H9 (cell line): Measurements from ENCODE around the gene DENND4A. TPM values are rescaled to one million over a fixed set of nuclear protein-coding genes. Genes with fewer than 3 reads are reported as not detected.

Source experiments
- DNase-seq: peaks from one replicate; pipeline ENCODE4 v3.0.0-alpha.2; 2017
- H2AFZ ChIP-seq: one replicate; pipeline ENCODE4 v1.6.1; 2013; ENCODE audit warnings: mild to moderate bottlenecking, low read length, control low read depth, moderate library complexity
- H2AK5ac ChIP-seq: 2 replicates; pipeline ENCODE4 v1.6.1; 2013; ENCODE audit warnings: low read length, control low read depth, mixed read lengths; ENCODE audit not compliant: insufficient read length
- H2BK120ac ChIP-seq: one replicate; pipeline ENCODE4 v1.6.1; 2013; ENCODE audit warnings: low read depth, mild to moderate bottlenecking, low read length, control low read depth, inconsistent platforms; ENCODE audit not compliant: poor library complexity, severe bottlenecking
- H2BK12ac ChIP-seq: 2 replicates; pipeline ENCODE4 v1.6.1; 2013; ENCODE audit warnings: low read length, control low read depth, mixed read lengths, low read depth; ENCODE audit not compliant: insufficient read length
- H2BK15ac ChIP-seq: 2 replicates; pipeline ENCODE4 v1.6.1; 2013; ENCODE audit warnings: low read depth, low read length, control low read depth
- H2BK20ac ChIP-seq: one replicate; pipeline ENCODE4 v1.6.1; 2013; ENCODE audit warnings: low read depth, mild to moderate bottlenecking, low read length, control low read depth, inconsistent platforms; ENCODE audit not compliant: poor library complexity, severe bottlenecking
- H2BK5ac ChIP-seq: 2 replicates; pipeline ENCODE4 v1.6.1; 2013; ENCODE audit warnings: low read length, control low read depth, mixed read lengths; ENCODE audit not compliant: insufficient read length
- H3K14ac ChIP-seq: 2 replicates; pipeline ENCODE4 v1.6.1; 2013; ENCODE audit warnings: low read length, control low read depth; ENCODE audit not compliant: insufficient read depth
- H3K18ac ChIP-seq: 2 replicates; pipeline ENCODE4 v1.6.1; 2013; ENCODE audit warnings: low read depth, mild to moderate bottlenecking, mixed read lengths, low read length, control low read depth; ENCODE audit not compliant: insufficient read length
- H3K23ac ChIP-seq: 2 replicates; pipeline ENCODE4 v1.6.1; 2013; ENCODE audit warnings: low read length, control low read depth, mixed read lengths, low read depth; ENCODE audit not compliant: insufficient read length
- H3K23me2 ChIP-seq: 2 replicates; pipeline ENCODE4 v1.6.1; 2013; ENCODE audit warnings: low read depth, mild to moderate bottlenecking, mixed read lengths, low read length, control low read depth; ENCODE audit not compliant: insufficient read length, poor library complexity, severe bottlenecking
- H3K27ac ChIP-seq: 2 replicates; pipeline ENCODE4 v1.5.1; 2013; ENCODE audit warnings: low read length, control low read depth, mixed read lengths, low read depth; ENCODE audit not compliant: insufficient read length
- H3K27me3 ChIP-seq: 2 replicates; pipeline ENCODE4 v1.6.1; 2013; ENCODE audit warnings: low read length, control low read depth, inconsistent platforms; ENCODE audit not compliant: insufficient read depth
- H3K4ac ChIP-seq: 2 replicates; pipeline ENCODE4 v1.6.1; 2013; ENCODE audit warnings: low read depth, mild to moderate bottlenecking, control low read depth, inconsistent platforms, low read length, moderate library complexity
- H3K4me1 ChIP-seq: 2 replicates; pipeline ENCODE4 v1.6.1; 2013; ENCODE audit warnings: low read length, control low read depth, inconsistent platforms; ENCODE audit not compliant: insufficient read depth
- H3K4me2 ChIP-seq: 2 replicates; pipeline ENCODE4 v1.6.1; 2013; ENCODE audit warnings: low read length, control low read depth, mixed read lengths; ENCODE audit not compliant: insufficient read length, insufficient read depth
- H3K56ac ChIP-seq: 2 replicates; pipeline ENCODE4 v1.6.1; 2013; ENCODE audit warnings: low read depth, mild to moderate bottlenecking, mixed read lengths, low read length, control low read depth; ENCODE audit not compliant: insufficient read length
- H3K79me1 ChIP-seq: 2 replicates; pipeline ENCODE4 v1.6.1; 2013; ENCODE audit warnings: low read depth, mild to moderate bottlenecking, moderate library complexity, low read length, control low read depth, inconsistent platforms; ENCODE audit not compliant: insufficient read depth, poor library complexity, severe bottlenecking
- H3K79me2 ChIP-seq: 2 replicates; pipeline ENCODE4 v1.6.1; 2013; ENCODE audit warnings: low read length, control low read depth, inconsistent platforms; ENCODE audit not compliant: insufficient read depth
- H3K9ac ChIP-seq: 2 replicates; pipeline ENCODE4 v1.6.1; 2013; ENCODE audit warnings: low read length, control low read depth, mixed read lengths; ENCODE audit not compliant: insufficient read length; ENCODE audit errors: extremely low read depth
- H3K9me3 ChIP-seq: one replicate; pipeline ENCODE4 v1.6.1; 2013; ENCODE audit warnings: low read depth, low read length, inconsistent platforms; ENCODE audit not compliant: control insufficient read depth
- H3T11ph ChIP-seq: one replicate; pipeline ENCODE4 v1.6.1; 2013; ENCODE audit warnings: mild to moderate bottlenecking, low read length, control low read depth, inconsistent platforms
- H4K20me1 ChIP-seq: one replicate; pipeline ENCODE4 v1.6.1; 2013; ENCODE audit not compliant: control insufficient read depth, insufficient read length, insufficient read depth
- H4K5ac ChIP-seq: 2 replicates; pipeline ENCODE4 v1.6.1; 2013; ENCODE audit warnings: low read depth, mild to moderate bottlenecking, mixed read lengths, low read length, control low read depth; ENCODE audit not compliant: insufficient read length
- H4K8ac ChIP-seq: replicated peaks from 2 replicates; pipeline ENCODE4 v1.6.1; 2013; ENCODE audit warnings: low read length, control low read depth, mixed read lengths, low read depth; ENCODE audit not compliant: insufficient read length
- H4K91ac ChIP-seq: 2 replicates; pipeline ENCODE4 v1.6.1; 2013; ENCODE audit warnings: low read depth, mild to moderate bottlenecking, moderate library complexity, mixed read lengths, low read length, control low read depth; ENCODE audit not compliant: insufficient read length
- H3K27ac Mint-ChIP-seq, 3 experiments: 2 replicates in 2 of 3; 3 replicates in 1 of 3; pipeline ENCODE4 v1.8.0; 2020 to 2021; ENCODE audit warnings: mixed read lengths in 3 of 3, mild to moderate bottlenecking in 1 of 3, moderate library complexity in 1 of 3
- H3K27me3 Mint-ChIP-seq: 2 replicates; pipeline ENCODE4 v1.8.0; 2021; ENCODE audit warnings: low read depth, mild to moderate bottlenecking, moderate library complexity, mixed read lengths
- H3K36me3 Mint-ChIP-seq, 3 experiments: 2 replicates in 2 of 3; 3 replicates in 1 of 3; pipeline ENCODE4 v1.8.0; 2020 to 2021; ENCODE audit warnings: low read depth in 3 of 3, mixed read lengths in 3 of 3; ENCODE audit not compliant: insufficient read depth in 1 of 3
- H3K4me1 Mint-ChIP-seq, 2 experiments: 2 replicates each; pipeline ENCODE4 v1.8.0; 2020; ENCODE audit warnings: mixed read lengths in 2 of 2
- H3K4me3 Mint-ChIP-seq, 2 experiments: 2 replicates in 1 of 2; 3 replicates in 1 of 2; pipeline ENCODE4 v1.8.0; 2020 to 2021; ENCODE audit warnings: mild to moderate bottlenecking in 2 of 2, mixed read lengths in 2 of 2, moderate library complexity in 1 of 2
- H3K9me3 Mint-ChIP-seq, 2 experiments: 2 replicates in 1 of 2; 3 replicates in 1 of 2; pipeline ENCODE4 v1.8.0; 2020; ENCODE audit warnings: mild to moderate bottlenecking in 2 of 2, mixed read lengths in 2 of 2, moderate library complexity in 1 of 2
- WGBS: extraction: QIAGEN DNeasy Blood & Tissue Kit; methylation state at CpG from one replicate; pipeline ENCODE4 v1.1.7; 2013; ENCODE audit warnings: missing lambda C conversion rate, low lambda C conversion rate, mixed read lengths; ENCODE audit not compliant: insufficient read length; ENCODE audit errors: extremely low coverage; 5-methylcytosine and 5-hydroxymethylcytosine counted together
- total RNA-seq: library from RNA; stranded (reverse); gene quantifications from 2 replicates; pipeline ENCODE4 v1.2.1, GENCODE V29; 2021
- TF ChIP-seq, protein P1 (sequence below): fragments of 200-600 bp; sonication (generic); conservative IDR thresholded peaks from 3 replicates; pipeline ENCODE4 v1.8.0; 2021; ENCODE audit warnings: antibody characterized with exemption, mild to moderate bottlenecking

DENND4A gene
- total RNA-seq, 1 experiment from 2014 or later = 4.7 TPM

DNA sequence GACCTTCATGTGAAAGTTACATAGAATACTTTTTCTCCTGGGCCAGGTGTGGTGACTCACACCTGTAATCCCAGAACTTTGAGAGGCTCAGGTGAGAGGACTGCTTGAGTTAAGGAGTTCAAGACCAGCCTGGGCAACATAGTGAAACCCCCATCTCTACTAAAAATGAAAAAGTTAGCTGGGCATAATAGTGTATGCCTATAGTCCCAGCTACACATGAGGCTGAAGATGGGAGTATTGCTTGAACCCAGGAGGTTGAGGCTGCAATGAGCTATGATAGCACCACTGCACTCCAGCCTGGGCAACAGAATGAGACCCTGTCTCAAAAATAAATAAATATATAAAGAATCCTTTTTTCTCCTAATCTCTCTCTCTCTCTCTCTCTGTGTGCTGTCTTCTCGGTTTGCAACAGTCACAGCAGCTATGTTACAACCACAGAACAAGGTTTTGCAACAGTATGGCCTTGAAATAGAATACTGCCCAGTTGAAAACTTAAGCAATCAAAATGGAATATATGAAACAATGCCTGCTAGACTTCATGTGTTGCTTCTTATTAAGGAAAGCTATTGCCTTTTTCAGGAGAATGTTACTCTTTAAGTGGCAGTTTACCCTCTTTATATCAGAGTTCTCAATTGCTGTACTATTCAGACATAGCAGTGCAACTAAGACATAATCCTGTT lies 12.3 kb upstream of the DENND4A start:
- no peak overlapping the region for H3K23ac ChIP-seq
- no peak overlapping the region for H3K9ac ChIP-seq
- H2BK15ac ChIP-seq = no peak overlapping the region
- H4K91ac ChIP-seq = no peak overlapping the region
- no peaks in the 10 kb centered on the region for H3K36me3 Mint-ChIP-seq
- no peaks in the 10 kb centered on the region for H3K23me2 ChIP-seq
- no peak overlapping the region for H4K8ac ChIP-seq
- H3K27ac ChIP-seq = no peak overlapping the region
- no peaks in the 10 kb centered on the region for H3K27me3 Mint-ChIP-seq
- H3K14ac ChIP-seq = no peak overlapping the region
- no peak overlapping the region for H2BK120ac ChIP-seq
- no peak for DNase-seq
- peaks cover 7% of the 10 kb centered on the region in 2 experiments for H3K4me1 Mint-ChIP-seq
- no peak overlapping the region for H3K4me3 Mint-ChIP-seq
- TF ChIP-seq, protein P1, sequence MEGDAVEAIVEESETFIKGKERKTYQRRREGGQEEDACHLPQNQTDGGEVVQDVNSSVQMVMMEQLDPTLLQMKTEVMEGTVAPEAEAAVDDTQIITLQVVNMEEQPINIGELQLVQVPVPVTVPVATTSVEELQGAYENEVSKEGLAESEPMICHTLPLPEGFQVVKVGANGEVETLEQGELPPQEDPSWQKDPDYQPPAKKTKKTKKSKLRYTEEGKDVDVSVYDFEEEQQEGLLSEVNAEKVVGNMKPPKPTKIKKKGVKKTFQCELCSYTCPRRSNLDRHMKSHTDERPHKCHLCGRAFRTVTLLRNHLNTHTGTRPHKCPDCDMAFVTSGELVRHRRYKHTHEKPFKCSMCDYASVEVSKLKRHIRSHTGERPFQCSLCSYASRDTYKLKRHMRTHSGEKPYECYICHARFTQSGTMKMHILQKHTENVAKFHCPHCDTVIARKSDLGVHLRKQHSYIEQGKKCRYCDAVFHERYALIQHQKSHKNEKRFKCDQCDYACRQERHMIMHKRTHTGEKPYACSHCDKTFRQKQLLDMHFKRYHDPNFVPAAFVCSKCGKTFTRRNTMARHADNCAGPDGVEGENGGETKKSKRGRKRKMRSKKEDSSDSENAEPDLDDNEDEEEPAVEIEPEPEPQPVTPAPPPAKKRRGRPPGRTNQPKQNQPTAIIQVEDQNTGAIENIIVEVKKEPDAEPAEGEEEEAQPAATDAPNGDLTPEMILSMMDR = no peak
- H3K9me3 Mint-ChIP-seq = no peaks in the 10 kb centered on the region
- no peaks in the 10 kb centered on the region for H3K79me1 ChIP-seq
- H3K27me3 ChIP-seq = no peaks in the 10 kb centered on the region
- no peak overlapping the region for H2BK5ac ChIP-seq
- H3T11ph ChIP-seq = no peak overlapping the region
- H3K27ac Mint-ChIP-seq = no peak overlapping the region; a peak in 1 of 7 replicates
- H4K5ac ChIP-seq = no peak overlapping the region
- H3K4me2 ChIP-seq = no peak overlapping the region
- H2BK12ac ChIP-seq = no peak overlapping the region
- no peak overlapping the region for H2AK5ac ChIP-seq
- H3K56ac ChIP-seq = no peak overlapping the region
- H3K79me2 ChIP-seq = no peaks in the 10 kb centered on the region
- no CpG with 5 or more reads among the region's 1 CpG for WGBS
- H4K20me1 ChIP-seq = no peaks in the 10 kb centered on the region
- no peak overlapping the region for H2BK20ac ChIP-seq
- H3K9me3 ChIP-seq = no peaks in the 10 kb centered on the region
- H3K4ac ChIP-seq = no peak overlapping the region
- no peak overlapping the region for H2AFZ ChIP-seq
- H3K4me1 ChIP-seq = no peaks in the 10 kb centered on the region
- no peak overlapping the region for H3K18ac ChIP-seq
